ENCODE results near the gene CA12. TPM values are rescaled to one million over a fixed set of nuclear protein-coding genes. Genes with fewer than 3 reads are reported as not detected.

Gene CA12
- total RNA-seq, 2 experiments from 2014 or later = 0.20 TPM; not detected in 1

- H3K27me3 Mint-ChIP-seq = no peaks in the 10 kb centered on the region
- peaks cover 5% of the 10 kb centered on the region for H3K36me3 Mint-ChIP-seq (ENCODE audit: low read depth)
- no peak for DNase-seq
- ChIA-PET CTCF (interaction anchor here (5.5 kb wide), 1 partner anchor 114 kb away, joined by 31 read pairs; no protein-coding TSS in a partner anchor), POLR2A (interaction anchor here (1.0 kb wide), 1 partner anchor 130 kb away, joined by 4 read pairs; the partner anchor contains the start of gene RPS27L)
- H3K9me3 Mint-ChIP-seq = no peaks in the 10 kb centered on the region
- no peak overlapping the region for H3K27ac Mint-ChIP-seq
- peaks cover 7% of the 10 kb centered on the region for H3K4me1 Mint-ChIP-seq
- no peak overlapping the region for H3K4me3 Mint-ChIP-seq
These were observed 94.5 kb downstream of the CA12 start for GRCh38 chr15:63287109-63287508.

GRCh38 chr15:63284335-63284734 lies 97.3 kb downstream of the CA12 start:
- no peaks in the 10 kb centered on the region for H3K27me3 Mint-ChIP-seq
- H3K36me3 Mint-ChIP-seq (ENCODE audit: low read depth) = peaks cover 5% of the 10 kb centered on the region
- CTCF ChIA-PET = interaction anchor here (0.7 kb wide), 1 partner anchor 127 kb away, joined by 3 read pairs; no protein-coding TSS in a partner anchor
- no peak overlapping the region for H3K27ac Mint-ChIP-seq
- POLR2A ChIA-PET = no interaction called here
- DNase-seq = no peak
- no peaks in the 10 kb centered on the region for H3K9me3 Mint-ChIP-seq
- H3K4me1 Mint-ChIP-seq = peaks cover 7% of the 10 kb centered on the region
- no peak overlapping the region for H3K4me3 Mint-ChIP-seq

- Mint-ChIP-seq H3K4me1 (peaks cover 8% of the 10 kb centered on the region), H3K27ac (no peak overlapping the region), H3K4me3 (no peak overlapping the region), H3K9me3 (no peaks in the 10 kb centered on the region), H3K36me3 (ENCODE audit: low read depth) (peaks cover 5% of the 10 kb centered on the region), H3K27me3 (no peaks in the 10 kb centered on the region)
- POLR2A ChIA-PET = no interaction called here
- CTCF ChIA-PET = interaction anchor here (1.7 kb wide), 1 partner anchor 117 kb away, joined by 3 read pairs; no protein-coding TSS in a partner anchor
- DNase-seq = no peak
These were observed 98.5 kb downstream of the CA12 start for GRCh38 chr15:63283126-63283525.

GRCh38 chr15:63277893-63278456 lies 103.7 kb downstream of the CA12 start:
- no peaks in the 10 kb centered on the region for H3K27me3 Mint-ChIP-seq
- no peaks in the 10 kb centered on the region for H3K9me3 Mint-ChIP-seq
- CTCF ChIA-PET = interaction anchor here (1.2 to 1.5 kb wide), 2 partner anchors 13 to 127 kb away, joined by 4 to 5 read pairs; no protein-coding TSS in a partner anchor
- no peak for DNase-seq
- H3K27ac Mint-ChIP-seq = peak overlapping the region; percentile 47
- H3K4me3 Mint-ChIP-seq = peak overlapping the region; percentile 70
- H3K4me1 Mint-ChIP-seq = peaks cover 35% of the 10 kb centered on the region
- H3K36me3 Mint-ChIP-seq (ENCODE audit: low read depth) = no peaks in the 10 kb centered on the region
- POLR2A ChIA-PET = interaction anchor here (0.6 to 3.8 kb wide), 5 partner anchors 13 to 170 kb away, joined by 3 to 18 read pairs (median 3); partner anchors contain the start of gene RPS27L

- peaks cover 3% of the 10 kb centered on the region for H3K36me3 Mint-ChIP-seq (ENCODE audit: low read depth)
These were observed 104.4 kb downstream of the CA12 start, which contains the start of gene APH1B for GRCh38 chr15:63277038-63277892. Gene APH1B, plus strand, starts transcription at chr15:63277605. Its CDS starts 19 bp downstream, at chr15:63277624.

GRCh38 chr15:63276342-63277037 lies 105.2 kb downstream of the CA12 start:
- H3K27me3 Mint-ChIP-seq = no peaks in the 10 kb centered on the region
- POLR2A ChIA-PET = interaction anchor here (0.7 to 3.8 kb wide), 8 partner anchors 9 to 211 kb away, joined by 3 to 18 read pairs (median 4); partner anchors contain the start of gene RPS27L
- CTCF ChIA-PET = interaction anchor here (0.7 to 1.1 kb wide), 3 partner anchors 44 to 120 kb away, joined by 3 to 5 read pairs (median 3); no protein-coding TSS in a partner anchor
- peaks cover 38% of the 10 kb centered on the region for H3K4me1 Mint-ChIP-seq
- no peaks in the 10 kb centered on the region for H3K9me3 Mint-ChIP-seq
- DNase-seq = no peak
- peak overlapping the region; percentile 81 for H3K4me3 Mint-ChIP-seq
- H3K27ac Mint-ChIP-seq = no peak overlapping the region
- H3K36me3 Mint-ChIP-seq (ENCODE audit: low read depth) = peaks cover 3% of the 10 kb centered on the region

More at GRCh38 chr15:63277038-63277892, 104.4 kb downstream of the CA12 start, which contains the start of gene APH1B:
- ChIA-PET CTCF (interaction anchor here (0.7 to 1.2 kb wide), 4 partner anchors 45 to 128 kb away, joined by 3 to 5 read pairs (median 4); no protein-coding TSS in a partner anchor), POLR2A (interaction anchor here (0.6 to 3.8 kb wide), 9 partner anchors 13 to 210 kb away, joined by 3 to 18 read pairs (median 3); partner anchors contain the start of gene RPS27L)
- no peaks in the 10 kb centered on the region for H3K9me3 Mint-ChIP-seq
- no peaks in the 10 kb centered on the region for H3K27me3 Mint-ChIP-seq
- DNase-seq = peak; percentile 79
- H3K27ac Mint-ChIP-seq = peak within 1 kb of the TSS; percentile 63
- H3K4me1 Mint-ChIP-seq = peaks cover 38% of the 10 kb centered on the region
- H3K4me3 Mint-ChIP-seq = peak within 1 kb of the TSS; percentile 81

GRCh38 chr15:63274427-63274826 lies 107.2 kb downstream of the CA12 start:
- H3K27me3 Mint-ChIP-seq = no peaks in the 10 kb centered on the region
- H3K9me3 Mint-ChIP-seq = no peaks in the 10 kb centered on the region
- no peak for DNase-seq
- no peak overlapping the region for H3K4me3 Mint-ChIP-seq
- peak overlapping the region; percentile 51 for H3K27ac Mint-ChIP-seq
- ChIA-PET CTCF (interaction anchor here (0.6 to 1.4 kb wide), 4 partner anchors 83 to 1210 kb away, joined by 3 to 4 read pairs (median 3); no protein-coding TSS in a partner anchor), POLR2A (interaction anchor here (0.7 to 1.5 kb wide), 2 partner anchors 63 to 84 kb away, joined by 4 read pairs; no protein-coding TSS in a partner anchor)
- peaks cover 17% of the 10 kb centered on the region for H3K36me3 Mint-ChIP-seq (ENCODE audit: low read depth)
- peaks cover 38% of the 10 kb centered on the region for H3K4me1 Mint-ChIP-seq

Other genes starting within 250 kb of the CA12 start
- 100 to 1,000 TPM; 171 to 173 TPM for gene RPS27L, start 224.4 kb downstream of the CA12 start, total RNA-seq
- gene RAB8B, start 192.2 kb downstream of the CA12 start, total RNA-seq = 100 to 1,000 TPM; 133 to 139 TPM
- gene APH1B, start 104.2 kb downstream of the CA12 start, total RNA-seq = 10 to 100 TPM; 10.1 to 10.6 TPM
- 10 to 100 TPM; 67.9 to 68.7 TPM for gene USP3, start 122.7 kb upstream of the CA12 start, total RNA-seq
- gene FBXL22, start 215.5 kb upstream of the CA12 start, total RNA-seq = 1 to 10 TPM in 1 of 2 experiments, under 1 TPM in 1; 0.28 to 1.0 TPM

Data from activated CD4-positive, alpha-beta memory T cell treated with anti-CD3 and anti-CD28 coated beads, Interleukin-2, amount 10 ng/mL, durations not matched to agents 7 days and 5 days (primary cell).